Neural cell (in vitro differentiated cells): ENCODE results near the gene PUM1. TPM values are rescaled to one million over a fixed set of nuclear protein-coding genes. Genes with fewer than 3 reads are reported as not detected.

Source experiments
- H2AFZ ChIP-seq: fragments of 200-600, 300-800 bp; sonication (generic), shearing (Covaris generic); 2 replicates; pipeline ENCODE4 v1.6.0; 2014; ENCODE audit warnings: low read depth, mild to moderate bottlenecking, antibody characterized with exemption, low read length, moderate library complexity
- H3F3A ChIP-seq: fragments of 200-600 bp; shearing (Covaris generic); 2 replicates; pipeline ENCODE4 v1.6.1; 2016; ENCODE audit warnings: mild to moderate bottlenecking, moderate library complexity, mixed read lengths, antibody characterized with exemption, low read length; ENCODE audit not compliant: insufficient read depth, poor library complexity, severe bottlenecking
- H3K27ac ChIP-seq: fragments of 200-600, 300-800 bp; sonication (generic), shearing (Covaris generic); 2 replicates; pipeline ENCODE4 v1.5.1; 2014; ENCODE audit warnings: mild to moderate bottlenecking, low read length, moderate library complexity
- H3K27me3 ChIP-seq: fragments of 300-800, 200-600 bp; sonication (generic), shearing (Covaris generic); 2 replicates; pipeline ENCODE4 v1.6.0; 2014; ENCODE audit warnings: mild to moderate bottlenecking, low read depth, low read length, moderate library complexity; ENCODE audit not compliant: insufficient read depth
- H3K36me3 ChIP-seq: fragments of 300-800, 200-600 bp; sonication (generic), shearing (Covaris generic); 2 replicates; pipeline ENCODE4 v1.5.1; 2014; ENCODE audit warnings: mild to moderate bottlenecking, antibody characterized with exemption, low read length, moderate library complexity; ENCODE audit not compliant: insufficient read depth
- H3K4me2 ChIP-seq: fragments of 300-800, 200-600 bp; sonication (generic), shearing (Covaris generic); 2 replicates; pipeline ENCODE4 v1.6.0; 2014; ENCODE audit warnings: mild to moderate bottlenecking, low read length
- H3K4me3 ChIP-seq: fragments of 300-800, 200-600 bp; sonication (generic), shearing (Covaris generic); 2 replicates; pipeline ENCODE4 v1.5.1; 2014; ENCODE audit warnings: mild to moderate bottlenecking, low read length, moderate library complexity
- H3K79me2 ChIP-seq: fragments of 200-600 bp; shearing (Covaris generic); replicated peaks from 2 replicates; pipeline ENCODE4 v1.6.0; 2014; ENCODE audit warnings: mild to moderate bottlenecking, low read length, moderate library complexity; ENCODE audit not compliant: insufficient read depth
- H3K9ac ChIP-seq: fragments of 300-800, 200-600 bp; sonication (generic), shearing (Covaris generic); 2 replicates; pipeline ENCODE4 v1.6.1; 2016; ENCODE audit warnings: mild to moderate bottlenecking, low read length, mixed read lengths
- H3K9me2 ChIP-seq: fragments of 200-600 bp; shearing (Covaris generic); 2 replicates; pipeline ENCODE4 v1.6.1; 2016; ENCODE audit warnings: mild to moderate bottlenecking, low read length, mixed read lengths; ENCODE audit not compliant: insufficient read depth
- H3K9me3 ChIP-seq: fragments of 200-600, 300-800 bp; sonication (generic), shearing (Covaris generic); 2 replicates; pipeline ENCODE4 v1.6.1; 2016; ENCODE audit warnings: mild to moderate bottlenecking, mixed run types, low read length, moderate library complexity, mixed read lengths
- H4K20me1 ChIP-seq: fragments of 200-600 bp; shearing (Covaris generic); 2 replicates; pipeline ENCODE4 v1.6.1; 2016; ENCODE audit warnings: mild to moderate bottlenecking, mixed run types; ENCODE audit not compliant: insufficient read depth
- CTCF ChIP-seq: fragments of 450-650 bp; IDR thresholded peaks from 2 replicates; pipeline ENCODE4 v1.5.1; 2014; ENCODE audit warnings: antibody characterized with exemption, mild to moderate bottlenecking, moderate library complexity; ENCODE audit not compliant: poor library complexity, severe bottlenecking
- EP300 ChIP-seq: fragments of 450-650 bp; conservative IDR thresholded peaks from 2 replicates; pipeline ENCODE4 v1.6.1; 2014; ENCODE audit warnings: antibody characterized with exemption, mild to moderate bottlenecking, moderate library complexity; ENCODE audit not compliant: poor library complexity, severe bottlenecking
- EZH2 ChIP-seq: fragments of 200-600, 300-800 bp; shearing (Covaris generic), sonication (generic); IDR thresholded peaks from 2 replicates; pipeline ENCODE4 v1.6.1; 2014; ENCODE audit warnings: antibody characterized with exemption, low read length, borderline replicate concordance, mild to moderate bottlenecking; ENCODE audit not compliant: insufficient read depth, poor library complexity, severe bottlenecking
- MXI1 ChIP-seq: fragments of 450-650 bp; conservative IDR thresholded peaks from 2 replicates; pipeline ENCODE4 v1.6.1; 2014; ENCODE audit warnings: antibody characterized with exemption, mild to moderate bottlenecking; ENCODE audit not compliant: poor library complexity, severe bottlenecking
- POLR2AphosphoS5 ChIP-seq: IDR thresholded peaks from 2 replicates; pipeline ENCODE4 v1.6.1; 2012
- RAD21 ChIP-seq: fragments of 450-650 bp; conservative IDR thresholded peaks from 2 replicates; pipeline ENCODE4 v1.6.1; 2014; ENCODE audit warnings: antibody characterized with exemption, mild to moderate bottlenecking, moderate library complexity
- REST ChIP-seq: IDR thresholded peaks from 2 replicates; pipeline ENCODE4 v1.6.1; 2012; ENCODE audit warnings: borderline replicate concordance
- SMC3 ChIP-seq: fragments of 450-650 bp; conservative IDR thresholded peaks from 2 replicates; pipeline ENCODE4 v1.6.1; 2014; ENCODE audit warnings: antibody characterized with exemption, mild to moderate bottlenecking, moderate library complexity; ENCODE audit not compliant: poor library complexity
- TAF1 ChIP-seq: IDR thresholded peaks from 2 replicates; pipeline ENCODE4 v1.6.1; 2012; ENCODE audit warnings: low read depth
- polyA plus RNA-seq: library from polyadenylated mRNA; depleted of rRNA; stranded (reverse); fragments of >200 nt; gene quantifications from 2 replicates; pipeline ENCODE4 v1.2.3, GENCODE V29; 2014

Gene PUM1
- polyA plus RNA-seq, 1 donor from 2014 or later = 60.8 TPM

DNA sequence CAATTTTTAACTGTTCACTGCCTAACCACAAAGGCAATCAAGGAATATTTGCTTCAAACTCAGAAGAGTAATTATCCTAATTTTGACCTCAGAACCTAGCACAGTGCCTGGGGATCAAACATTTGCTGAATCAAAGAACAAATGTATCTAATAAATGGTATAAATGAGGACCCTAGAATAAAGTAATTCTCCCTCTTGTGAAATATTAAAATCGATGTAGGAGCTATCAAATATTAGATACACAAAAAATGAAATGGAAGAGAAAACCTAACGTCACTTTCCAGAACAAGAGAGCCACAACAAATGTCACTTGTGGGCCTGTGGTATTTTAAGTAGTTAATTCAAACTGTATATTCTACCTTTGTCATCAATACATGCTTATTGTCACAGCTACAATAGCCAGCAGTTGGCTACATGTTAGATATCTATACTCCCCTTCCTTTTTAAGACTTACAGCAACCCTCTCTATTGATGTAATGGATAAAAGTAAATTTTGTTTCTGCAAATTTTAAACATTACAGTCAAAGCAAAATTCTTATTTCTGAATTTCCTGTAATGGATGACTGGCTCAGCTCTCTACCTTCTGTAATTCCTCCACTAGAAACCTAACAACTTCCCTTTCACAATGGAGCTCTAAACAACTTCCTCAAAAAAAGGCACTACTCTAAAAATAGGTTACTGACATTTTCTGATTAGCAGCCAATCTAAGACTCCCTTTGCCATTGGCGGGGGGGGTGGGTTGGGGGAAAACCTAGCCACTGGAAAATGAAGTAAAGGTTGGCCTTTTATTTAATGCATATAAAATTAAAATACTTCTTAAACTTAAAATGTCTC lies 37.6 kb downstream of the PUM1 start:
- TF ChIP-seq RAD21 (no peak), EP300 (no peak), MXI1 (no peak), POLR2AphosphoS5 (no peak), CTCF (no peak)
- Histone ChIP-seq H3K4me2 (no peak overlapping the region), H3K79me2 (peaks cover 93% of the 10 kb centered on the region), H3K4me3 (no peak overlapping the region), H4K20me1 (peaks cover 32% of the 10 kb centered on the region), H3F3A (no peaks in the 10 kb centered on the region), H3K9me2 (no peaks in the 10 kb centered on the region), H3K9ac (no peak overlapping the region), H3K27ac (no peak overlapping the region), H3K27me3 (no peaks in the 10 kb centered on the region), H3K9me3 (no peaks in the 10 kb centered on the region), H3K36me3 (no peaks in the 10 kb centered on the region), H2AFZ (no peak overlapping the region)

- Histone ChIP-seq H3K9me3 (no peaks in the 10 kb centered on the region), H3K9ac (no peak overlapping the region), H2AFZ (no peak overlapping the region), H3K27me3 (no peaks in the 10 kb centered on the region), H3K27ac (no peak overlapping the region), H3K9me2 (no peaks in the 10 kb centered on the region), H3K4me2 (no peak overlapping the region), H3K36me3 (no peaks in the 10 kb centered on the region), H3F3A (no peaks in the 10 kb centered on the region), H3K4me3 (no peak overlapping the region), H3K79me2 (peaks cover 89% of the 10 kb centered on the region), H4K20me1 (peaks cover 17% of the 10 kb centered on the region)
- TF ChIP-seq TAF1 (no peak), POLR2AphosphoS5 (no peak), RAD21 (no peak), CTCF (no peak), REST (no peak), EZH2 (no peak), EP300 (no peak), MXI1 (no peak), SMC3 (no peak)
Measured at GRCh38 chr1:31022259-31022658, 43.3 kb downstream of the PUM1 start.
